HG03066 (cell line): ENCODE measurements around the gene SNAPC5.
"Not testable (repeated sequence)": the region's sequence is repeated elsewhere in the genome, so short reads cannot be mapped to it uniquely, and the experiment has no call there.

Experiments
- ATAC-seq: cut with Tn5 transposase; IDR thresholded peaks from one replicate; pipeline ENCODE4 v1.9.1; 2021; ENCODE audit warnings: low read depth; ENCODE audit not compliant: unreplicated experiment

Gene SNAPC5

DNA sequence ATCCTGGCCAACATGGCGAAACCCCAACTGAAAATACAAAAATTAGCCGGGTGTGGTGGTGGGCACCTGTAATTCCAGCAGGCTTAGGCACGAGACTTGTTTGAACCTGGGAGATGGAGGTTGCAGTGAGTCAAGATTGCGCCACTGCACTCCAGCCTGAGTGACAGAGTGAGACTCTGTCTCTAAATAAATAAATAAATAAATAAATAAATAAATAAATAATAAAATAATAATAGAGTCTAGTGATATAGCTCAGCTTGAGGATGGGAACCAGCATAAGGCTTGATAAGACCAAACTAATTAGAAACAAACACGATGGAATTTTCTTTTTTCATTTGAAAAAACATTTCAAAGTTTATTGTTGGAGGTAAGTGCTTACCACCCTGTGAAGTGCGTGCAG, 36.3 kb downstream of the SNAPC5 start:
- ATAC-seq: not testable (repeated sequence)

DNA sequence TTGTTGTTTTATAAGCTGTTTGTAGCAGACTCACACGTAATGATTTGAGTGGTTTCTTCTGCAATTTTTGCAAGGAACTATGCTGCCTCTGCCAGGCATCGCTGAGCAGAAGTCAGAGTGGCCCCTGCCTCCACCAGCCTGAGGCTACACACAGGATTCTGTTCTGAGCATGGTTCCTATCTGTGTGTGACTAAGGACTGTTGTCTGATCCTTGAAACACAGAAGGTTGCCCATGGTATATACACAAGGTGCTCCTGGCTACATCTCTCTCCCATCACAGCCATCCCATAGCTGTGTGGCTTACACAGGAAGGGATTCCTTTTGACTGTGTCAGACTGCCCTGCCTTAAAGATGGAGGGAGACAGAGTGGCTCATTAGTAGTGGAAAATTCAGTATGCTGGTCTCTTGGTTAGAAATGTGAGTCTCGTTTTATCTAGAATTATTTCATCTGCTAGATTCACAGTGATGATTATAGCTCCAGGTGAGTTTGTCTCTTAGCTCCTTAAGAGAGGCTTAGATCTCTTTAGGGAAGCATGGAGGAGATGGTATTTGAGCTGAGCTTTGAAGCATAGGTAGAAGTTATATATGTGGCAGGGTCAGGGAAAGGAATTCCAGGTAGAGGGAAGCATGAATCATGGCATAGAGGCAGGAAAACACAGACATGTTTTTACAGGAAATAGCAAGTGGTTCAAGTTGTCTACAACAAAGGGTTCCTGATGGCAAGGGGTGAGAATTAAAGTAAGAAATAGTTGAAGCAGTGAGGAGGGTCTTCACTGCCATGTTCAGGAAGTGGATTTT, 37.5 kb downstream of the SNAPC5 start:
- no peak for ATAC-seq

DNA sequence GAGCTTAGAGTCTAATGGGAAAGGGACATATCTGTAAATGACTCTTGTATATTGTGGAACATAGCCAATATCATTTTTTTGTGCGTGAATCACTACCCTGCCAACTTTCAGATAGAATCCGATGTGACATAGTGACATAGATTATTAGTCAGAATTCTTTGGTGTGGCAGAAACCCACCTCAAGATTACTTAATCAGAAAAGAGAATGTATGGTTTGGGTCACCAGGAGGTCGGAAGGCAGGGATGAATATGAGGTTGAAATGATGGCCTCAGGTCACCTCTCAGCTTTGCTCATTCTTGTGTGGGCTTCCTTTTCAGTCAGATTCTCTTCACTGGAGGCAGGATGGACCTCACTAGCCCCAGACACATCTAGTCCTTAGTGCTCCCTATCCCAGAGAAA, 41.4 kb downstream of the SNAPC5 start:
- no peak for ATAC-seq

- no peak for ATAC-seq
Observed at GRCh38 chr15:66454143-66454542, 43.4 kb downstream of the SNAPC5 start.

GRCh38 chr15:66452971-66453580, 44.5 kb downstream of the SNAPC5 start:
- no peak for ATAC-seq

DNA sequence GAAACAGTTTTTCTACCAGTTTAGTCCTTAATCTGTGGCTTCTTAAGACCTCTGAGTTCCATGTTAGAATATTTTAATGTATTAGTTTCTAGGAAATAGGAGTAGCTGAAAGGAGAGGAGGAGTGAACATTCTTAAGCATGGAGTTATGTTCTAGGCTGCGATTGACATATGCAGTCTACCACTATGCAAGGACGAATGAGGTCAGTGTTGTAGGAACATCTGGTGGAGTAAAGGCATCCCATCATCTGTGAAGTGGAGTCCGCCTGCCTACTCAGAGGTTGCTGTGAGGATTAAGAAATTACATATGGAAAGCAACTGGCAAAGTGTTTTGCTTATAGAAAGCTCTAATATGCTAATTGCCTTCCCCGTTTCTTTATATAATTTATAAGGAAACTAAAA, 45.1 kb downstream of the SNAPC5 start:
- ATAC-seq: no peak
